ENCODE measurements around the gene ULK4. TPM values are rescaled to one million over a fixed set of nuclear protein-coding genes. Genes with fewer than 3 reads are reported as not detected.
"Not testable (repeated sequence)": the region's sequence is repeated elsewhere in the genome, so short reads cannot be mapped to it uniquely, and the experiment has no call there.

The ULK4 gene
- total RNA-seq, 2 experiments from 2014 or later = 21.0 to 21.6 TPM

DNA sequence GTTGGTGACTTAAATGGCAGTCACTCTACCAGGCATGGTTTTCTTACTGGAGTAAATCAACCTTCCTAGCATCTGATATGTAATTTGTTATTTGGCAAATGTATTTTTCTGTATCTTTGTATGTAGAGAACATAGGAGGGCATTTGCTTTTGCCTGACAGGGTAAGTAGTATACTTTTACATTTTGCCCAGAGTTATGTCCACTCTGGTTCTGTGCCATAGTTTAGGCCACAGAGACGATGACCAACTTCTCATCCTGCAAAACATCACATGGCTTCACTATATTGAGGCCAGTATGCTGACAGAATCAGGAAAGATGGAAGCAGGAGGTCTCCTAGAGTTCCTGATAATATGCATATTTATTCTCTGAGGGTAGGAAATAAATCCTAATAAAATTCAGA, 23.1 kb upstream of the ULK4 start:
- no peaks in the 10 kb centered on the region for H3K27me3 Mint-ChIP-seq
- H3K27ac Mint-ChIP-seq = no peak overlapping the region
- DNase-seq = no peak
- H3K4me1 Mint-ChIP-seq = no peaks in the 10 kb centered on the region
- ChIA-PET CTCF (no interaction called here), POLR2A (no interaction called here)
- no peaks in the 10 kb centered on the region for H3K9me3 Mint-ChIP-seq
- no peak overlapping the region for H3K4me3 Mint-ChIP-seq
- no peaks in the 10 kb centered on the region for H3K36me3 Mint-ChIP-seq (ENCODE audit: low read depth)

DNA sequence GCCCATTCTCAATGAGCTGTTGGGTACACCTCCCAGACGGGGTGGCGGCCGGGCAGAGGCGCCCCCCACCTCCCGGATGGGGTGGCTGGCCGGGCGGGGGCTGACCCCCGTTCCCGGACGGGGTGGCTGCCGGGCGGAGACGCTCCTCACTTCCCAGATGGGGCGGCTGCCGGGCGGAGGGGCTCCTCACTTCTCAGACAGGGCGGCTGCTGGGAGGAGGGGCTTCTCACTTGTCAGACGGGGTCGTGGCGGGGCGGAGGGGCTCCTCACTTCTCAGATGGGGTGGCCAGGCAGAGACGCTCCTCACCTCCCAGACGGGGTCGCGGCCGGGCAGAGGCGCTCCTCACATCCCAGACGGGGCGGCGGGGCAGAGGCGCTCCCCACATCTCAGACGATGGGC, 21.2 kb upstream of the ULK4 start:
- H3K4me1 Mint-ChIP-seq; H3K27ac Mint-ChIP-seq; DNase-seq; H3K4me3 Mint-ChIP-seq; H3K27me3 Mint-ChIP-seq; H3K9me3 Mint-ChIP-seq; H3K36me3 Mint-ChIP-seq (ENCODE audit: low read depth); CTCF ChIA-PET; POLR2A ChIA-PET: not testable (repeated sequence)

DNA sequence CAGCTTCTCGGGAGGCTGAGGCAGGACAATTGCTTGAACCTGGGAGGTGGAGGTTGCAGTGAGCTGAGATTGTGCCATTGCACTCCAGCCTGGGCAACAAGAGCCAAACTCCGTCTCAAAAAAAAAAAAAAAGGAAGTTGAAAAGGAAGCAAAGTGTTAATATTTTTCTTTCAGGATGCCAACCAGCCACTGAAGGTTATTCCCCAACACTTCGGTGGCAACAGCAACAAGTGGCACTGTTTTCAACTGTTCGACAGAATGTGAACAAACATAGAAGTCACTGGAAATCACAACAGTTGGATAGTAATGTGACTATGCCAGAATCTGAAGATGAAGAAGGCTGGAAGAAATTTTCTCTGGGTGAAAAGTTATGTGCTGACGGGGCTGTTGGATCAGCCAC, 15.5 kb upstream of the ULK4 start:
- POLR2A ChIA-PET; H3K9me3 Mint-ChIP-seq; H3K4me3 Mint-ChIP-seq; H3K27ac Mint-ChIP-seq; H3K4me1 Mint-ChIP-seq; H3K36me3 Mint-ChIP-seq (ENCODE audit: low read depth); DNase-seq: not testable (repeated sequence)
- peaks cover 10% of the 10 kb centered on the region for H3K27me3 Mint-ChIP-seq
- CTCF ChIA-PET = interaction anchor here (1.2 kb wide), 1 partner anchor 37 kb away, joined by 3 read pairs; no protein-coding TSS in a partner anchor

DNA sequence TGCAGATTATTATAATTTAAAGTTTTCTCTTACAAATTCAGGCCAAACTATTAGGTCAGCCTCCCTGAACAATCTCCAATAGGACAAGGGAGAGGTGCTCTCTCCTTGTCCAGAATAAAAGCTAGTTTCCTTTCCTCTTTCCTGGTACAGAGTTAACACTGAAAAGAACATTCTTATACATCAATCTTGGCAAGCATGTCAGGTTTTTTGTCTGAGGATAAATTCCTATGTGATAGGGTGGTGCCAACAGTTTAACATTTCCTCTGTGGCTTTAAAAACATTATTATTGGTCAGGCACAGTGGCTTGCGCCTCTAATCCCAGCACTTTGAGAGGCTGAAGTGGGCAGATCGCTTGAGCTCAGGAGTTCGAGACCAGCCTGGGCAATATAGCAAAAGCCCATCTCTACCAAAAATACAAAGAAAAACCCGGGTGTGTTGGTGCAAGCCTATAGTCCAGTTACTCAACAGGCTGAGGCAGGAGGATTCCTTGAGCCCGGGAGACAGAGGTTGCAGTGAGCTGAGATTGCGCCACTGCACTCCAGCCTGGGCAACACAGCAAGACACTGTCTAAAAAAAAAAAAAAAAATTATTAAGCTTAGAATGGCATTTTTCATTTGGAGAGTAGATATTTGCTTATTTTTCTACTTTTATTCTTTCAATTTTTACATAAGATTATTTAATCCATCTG, 13.7 kb upstream of the ULK4 start:
- Mint-ChIP-seq H3K36me3 (ENCODE audit: low read depth) (no peaks in the 10 kb centered on the region), H3K4me3 (no peak overlapping the region), H3K27me3 (peaks cover 10% of the 10 kb centered on the region), H3K4me1 (no peaks in the 10 kb centered on the region), H3K9me3 (no peaks in the 10 kb centered on the region), H3K27ac (no peak overlapping the region)
- DNase-seq = no peak
- ChIA-PET POLR2A (no interaction called here), CTCF (no interaction called here)

DNA sequence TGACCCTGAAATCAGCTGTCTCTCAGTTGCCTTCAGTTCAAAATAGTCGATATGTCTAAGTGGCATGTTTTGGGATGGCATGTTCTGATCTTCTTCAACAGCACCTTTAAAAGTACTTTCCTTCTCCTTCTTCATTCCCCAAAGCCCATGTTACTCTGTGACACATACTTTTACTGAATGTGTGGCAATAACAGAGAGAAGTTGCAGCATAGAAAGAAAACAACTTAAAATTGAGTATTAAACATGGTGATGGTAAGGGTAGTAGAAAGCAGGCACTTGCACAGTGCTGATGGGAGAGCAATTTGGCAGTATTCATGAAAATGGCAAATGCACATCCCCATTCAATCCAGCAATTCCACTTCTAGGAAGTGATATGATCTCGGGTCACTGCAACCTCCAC, 12.3 kb upstream of the ULK4 start:
- no peak for DNase-seq
- H3K27me3 Mint-ChIP-seq = peaks cover 12% of the 10 kb centered on the region
- H3K9me3 Mint-ChIP-seq = no peaks in the 10 kb centered on the region
- H3K4me1 Mint-ChIP-seq = no peaks in the 10 kb centered on the region
- POLR2A ChIA-PET = no interaction called here
- H3K27ac Mint-ChIP-seq = no peak overlapping the region
- no peaks in the 10 kb centered on the region for H3K36me3 Mint-ChIP-seq (ENCODE audit: low read depth)
- H3K4me3 Mint-ChIP-seq = no peak overlapping the region
- CTCF ChIA-PET = no interaction called here

DNA sequence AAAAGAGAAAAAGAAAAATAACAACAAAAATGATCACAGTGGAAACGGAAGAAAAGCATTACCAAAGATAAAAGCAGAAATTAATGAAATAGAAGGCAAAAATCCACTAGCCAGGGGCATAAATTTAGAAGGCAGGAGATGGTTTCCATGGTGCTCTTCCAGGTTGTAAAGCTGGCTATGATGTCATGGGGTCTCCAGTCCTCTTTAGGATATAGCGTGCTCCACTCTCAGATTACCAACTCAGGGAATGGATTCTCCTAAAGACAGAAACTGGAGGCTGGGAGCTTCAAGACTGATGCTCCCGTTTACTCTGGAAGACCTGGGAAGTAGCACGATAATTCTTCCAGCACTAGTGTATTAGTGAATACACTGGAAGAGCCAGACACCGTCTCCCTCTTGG, 10.9 kb upstream of the ULK4 start:
- no peaks in the 10 kb centered on the region for H3K4me1 Mint-ChIP-seq
- no peak overlapping the region for H3K27ac Mint-ChIP-seq
- H3K36me3 Mint-ChIP-seq (ENCODE audit: low read depth) = no peaks in the 10 kb centered on the region
- no peaks in the 10 kb centered on the region for H3K9me3 Mint-ChIP-seq
- no peak overlapping the region for H3K4me3 Mint-ChIP-seq
- DNase-seq = no peak
- ChIA-PET POLR2A (no interaction called here), CTCF (interaction anchor here (0.5 kb wide), 1 partner anchor 34 kb away, joined by 3 read pairs; no protein-coding TSS in a partner anchor)
- H3K27me3 Mint-ChIP-seq = peaks cover 12% of the 10 kb centered on the region

DNA sequence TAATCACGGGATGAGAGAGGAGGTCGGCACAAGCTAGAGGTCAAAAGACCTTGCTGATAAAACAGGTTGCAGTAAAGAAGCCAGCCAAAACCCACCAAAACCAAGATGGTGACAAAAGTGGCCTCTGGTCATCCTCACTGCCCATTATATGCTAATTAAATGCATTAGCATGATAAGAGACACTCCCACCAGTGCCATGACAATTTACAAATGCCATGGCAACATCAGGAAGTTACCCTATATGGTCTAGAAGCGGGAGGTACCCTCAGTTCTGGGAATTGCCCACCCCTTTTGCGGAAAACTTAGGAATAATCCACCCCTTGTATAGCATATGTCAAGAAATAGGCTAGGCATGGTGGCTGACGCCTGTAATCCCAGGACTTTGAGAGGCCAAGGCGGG, 4.3 kb upstream of the ULK4 start:
- peaks cover 2% of the 10 kb centered on the region for H3K27me3 Mint-ChIP-seq
- no peak for DNase-seq
- no peak overlapping the region for H3K4me3 Mint-ChIP-seq
- H3K4me1 Mint-ChIP-seq = peaks cover 11% of the 10 kb centered on the region
- no peaks in the 10 kb centered on the region for H3K36me3 Mint-ChIP-seq (ENCODE audit: low read depth)
- no peaks in the 10 kb centered on the region for H3K9me3 Mint-ChIP-seq
- ChIA-PET POLR2A (no interaction called here), CTCF (no interaction called here)
- no peak overlapping the region for H3K27ac Mint-ChIP-seq

DNA sequence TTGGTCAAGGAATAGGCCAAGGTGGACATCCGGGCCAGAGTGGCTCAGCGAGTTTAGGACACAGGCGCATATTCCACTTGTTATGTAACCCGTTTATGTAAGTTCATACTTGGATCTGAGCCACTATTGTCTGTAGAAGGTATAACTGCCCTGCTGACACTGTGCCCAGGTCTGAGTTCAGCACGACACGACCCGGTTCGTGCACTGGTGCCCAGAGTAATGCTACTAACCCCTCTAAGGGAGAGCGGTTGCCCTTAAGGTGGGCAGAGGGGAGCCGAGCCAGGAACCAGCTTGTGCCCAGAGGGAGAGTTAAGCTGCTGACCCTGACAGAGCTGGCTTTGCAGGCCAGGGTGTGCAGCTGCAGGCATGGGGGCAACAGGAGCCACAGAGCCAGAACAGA, 1.9 kb upstream of the ULK4 start:
- Mint-ChIP-seq H3K4me1 (peaks cover 25% of the 10 kb centered on the region), H3K27ac (no peak overlapping the region), H3K36me3 (ENCODE audit: low read depth) (no peaks in the 10 kb centered on the region), H3K4me3 (no peak overlapping the region), H3K27me3 (no peaks in the 10 kb centered on the region), H3K9me3 (no peaks in the 10 kb centered on the region)
- ChIA-PET POLR2A (no interaction called here), CTCF (no interaction called here)
- no peak for DNase-seq

DNA sequence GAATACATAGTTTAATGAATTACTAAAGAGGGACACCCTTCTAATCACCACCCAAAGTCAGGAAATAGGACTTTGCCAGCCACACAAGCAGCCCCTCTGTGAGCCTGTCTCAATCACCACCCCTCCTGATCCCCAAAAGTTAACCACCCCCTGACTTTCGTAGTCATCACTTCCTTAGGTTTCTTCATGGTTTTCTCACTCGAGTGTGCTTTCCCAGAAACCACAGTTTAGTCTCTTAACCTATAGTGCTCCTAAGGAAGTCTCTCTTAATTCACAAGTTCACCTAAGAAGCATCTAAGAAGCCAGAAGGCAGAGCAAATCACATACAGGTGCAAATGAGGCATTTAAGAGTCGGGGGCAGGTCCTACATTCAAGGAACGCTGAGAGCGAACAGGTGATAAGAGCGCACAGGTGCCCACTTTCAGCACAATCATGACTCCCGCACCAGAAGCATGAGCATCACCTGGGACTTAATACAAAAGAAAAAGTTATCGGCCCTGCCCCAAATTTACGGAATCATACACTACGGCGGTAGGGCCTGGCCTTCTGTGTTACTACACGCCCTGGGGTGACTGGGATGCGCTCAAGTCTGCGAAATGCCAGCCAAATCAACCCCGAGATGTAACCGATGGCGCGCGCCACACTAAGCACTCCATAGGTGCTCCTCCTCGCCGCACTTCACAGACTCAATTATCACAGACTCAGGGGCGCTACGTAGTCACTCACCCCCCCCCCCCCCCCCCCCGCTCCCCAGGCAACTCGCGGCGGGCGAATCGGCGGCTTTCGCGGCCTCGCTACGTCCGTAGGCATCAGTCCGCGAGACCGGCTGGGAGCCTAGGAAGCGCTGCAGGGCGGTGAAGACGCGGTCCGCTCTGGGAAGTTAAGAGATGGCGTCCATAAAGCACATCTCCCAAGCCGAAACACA, 815 bp downstream of the ULK4 start:
- POLR2A ChIA-PET = no interaction called here

DNA sequence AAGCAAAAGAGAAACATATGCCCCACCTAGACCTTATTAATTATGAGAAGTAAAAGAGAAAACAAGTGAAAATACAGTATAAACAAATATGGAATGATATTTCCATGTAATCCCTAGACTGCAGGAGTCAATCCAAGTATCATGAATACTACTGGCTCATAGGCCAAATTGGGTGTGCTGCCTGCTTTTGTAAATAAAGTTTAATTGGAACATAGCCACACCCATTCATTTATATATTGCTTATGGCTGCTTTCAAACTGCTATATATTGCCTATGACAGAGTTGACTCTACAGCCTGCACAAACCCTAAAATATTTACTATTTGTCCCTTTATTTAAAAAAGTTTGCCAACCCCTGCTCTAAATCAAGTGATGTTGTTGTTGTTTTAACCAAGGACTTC, 5.3 kb downstream of the ULK4 start:
- H3K9me3 Mint-ChIP-seq = no peaks in the 10 kb centered on the region
- peaks cover 24% of the 10 kb centered on the region for H3K4me1 Mint-ChIP-seq
- ChIA-PET POLR2A (no interaction called here), CTCF (no interaction called here)
- H3K4me3 Mint-ChIP-seq = no peak overlapping the region
- no peaks in the 10 kb centered on the region for H3K27me3 Mint-ChIP-seq
- no peak overlapping the region for H3K27ac Mint-ChIP-seq
- no peak for DNase-seq
- H3K36me3 Mint-ChIP-seq (ENCODE audit: low read depth) = peaks cover 9% of the 10 kb centered on the region

More for the DNA sequence above, 815 bp downstream of the ULK4 start:
- H3K4me1 Mint-ChIP-seq = peaks cover 27% of the 10 kb centered on the region
- CTCF ChIA-PET = interaction anchor here (0.9 kb wide), 1 partner anchor 53 kb away, joined by 3 read pairs; no protein-coding TSS in a partner anchor
- peak overlapping the region; percentile 99 for H3K4me3 Mint-ChIP-seq
- peak; percentile 67 for DNase-seq
- H3K27ac Mint-ChIP-seq = peak overlapping the region; percentile 98
- H3K36me3 Mint-ChIP-seq (ENCODE audit: low read depth) = no peaks in the 10 kb centered on the region
- no peaks in the 10 kb centered on the region for H3K27me3 Mint-ChIP-seq
- H3K9me3 Mint-ChIP-seq = no peaks in the 10 kb centered on the region

DNA sequence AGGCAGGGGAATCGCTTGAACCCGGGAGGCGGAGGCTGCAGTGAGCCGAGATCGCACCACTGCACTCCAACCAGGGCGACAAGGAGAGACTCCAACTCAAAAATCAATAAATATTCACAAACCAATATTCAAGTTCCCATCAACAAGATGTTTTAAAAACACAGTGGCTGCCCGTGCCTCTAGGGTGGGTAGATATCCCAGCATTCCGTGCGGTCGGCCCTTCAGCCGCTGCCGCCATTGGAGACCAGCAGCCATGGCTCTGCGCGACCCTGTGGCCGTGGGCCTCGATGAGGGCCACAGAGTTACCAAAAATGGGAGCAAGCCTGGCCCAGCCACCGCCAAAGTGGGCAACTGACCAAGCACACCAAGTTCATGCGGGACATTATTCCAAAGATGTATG, 6.7 kb downstream of the ULK4 start:
- ChIA-PET CTCF (no interaction called here), POLR2A (no interaction called here)
- DNase-seq = no peak
- Mint-ChIP-seq H3K4me3 (no peak overlapping the region), H3K9me3 (no peaks in the 10 kb centered on the region), H3K27me3 (no peaks in the 10 kb centered on the region), H3K36me3 (ENCODE audit: low read depth) (peaks cover 12% of the 10 kb centered on the region), H3K4me1 (peaks cover 13% of the 10 kb centered on the region), H3K27ac (no peak overlapping the region)

DNA sequence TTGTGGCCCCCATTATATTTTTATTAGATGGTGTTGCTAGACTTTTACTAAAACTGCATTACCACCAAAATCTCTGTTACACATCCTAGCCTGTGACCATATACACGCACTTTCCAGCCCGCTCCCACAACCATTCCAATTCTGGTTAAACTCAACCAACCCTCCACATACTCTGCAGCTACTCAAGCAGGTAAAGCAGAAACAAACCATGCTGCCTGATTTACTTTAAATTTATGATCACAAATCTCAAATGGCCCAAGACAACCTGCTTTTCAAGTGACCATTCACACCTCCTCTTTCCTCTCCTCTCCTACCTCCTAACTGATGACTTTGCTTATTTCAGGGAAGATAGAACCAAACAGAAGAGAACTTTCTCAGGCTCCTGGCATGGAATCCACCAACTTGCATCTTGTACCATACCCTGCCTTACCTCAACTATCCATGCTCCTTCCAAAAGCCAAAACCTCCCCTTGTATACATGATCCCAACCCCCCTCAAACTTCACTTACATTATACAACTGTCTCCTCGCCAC, 18.5 kb downstream of the ULK4 start:
- no peaks in the 10 kb centered on the region for H3K27me3 Mint-ChIP-seq
- H3K4me3 Mint-ChIP-seq = no peak overlapping the region
- no peaks in the 10 kb centered on the region for H3K4me1 Mint-ChIP-seq
- ChIA-PET CTCF (no interaction called here), POLR2A (no interaction called here)
- no peaks in the 10 kb centered on the region for H3K9me3 Mint-ChIP-seq
- H3K27ac Mint-ChIP-seq = no peak overlapping the region
- H3K36me3 Mint-ChIP-seq (ENCODE audit: low read depth) = peaks cover 4% of the 10 kb centered on the region
- no peak for DNase-seq

DNA sequence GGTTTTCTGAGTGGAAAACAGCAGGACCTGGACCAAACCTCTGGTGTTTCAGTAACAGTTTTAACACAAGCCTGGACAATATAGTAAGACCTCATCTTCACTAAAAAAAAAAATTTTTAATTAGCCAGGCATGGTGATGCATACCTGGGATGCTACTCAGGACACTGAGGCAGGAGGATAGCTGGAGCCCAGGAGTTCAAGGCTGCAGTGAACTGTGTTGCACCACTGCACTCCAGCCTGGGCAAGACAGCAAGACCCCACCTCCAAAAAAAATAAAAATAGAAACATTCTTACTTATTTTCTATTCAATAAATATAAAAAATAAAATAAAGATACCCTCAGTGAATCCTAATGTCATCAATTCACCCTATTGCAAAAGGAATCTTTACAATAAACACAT, 21.5 kb downstream of the ULK4 start:
- no peak for DNase-seq
- no peaks in the 10 kb centered on the region for H3K9me3 Mint-ChIP-seq
- H3K27me3 Mint-ChIP-seq = no peaks in the 10 kb centered on the region
- H3K4me3 Mint-ChIP-seq = no peak overlapping the region
- H3K27ac Mint-ChIP-seq = no peak overlapping the region
- POLR2A ChIA-PET = no interaction called here
- H3K4me1 Mint-ChIP-seq = no peaks in the 10 kb centered on the region
- H3K36me3 Mint-ChIP-seq (ENCODE audit: low read depth) = peaks cover 7% of the 10 kb centered on the region
- CTCF ChIA-PET = no interaction called here
